Activated CD8-positive, alpha-beta memory T cell treated with anti-CD3 and anti-CD28 coated beads, Interleukin-2, amount 50 U/mL, for 48 hours (primary cell): Measurements from ENCODE around the gene MDM1.

ENCODE experiments used
- DNase-seq: peaks from one replicate; pipeline ENCODE4 v3.0.0-alpha.2; 2020

MDM1 gene

GRCh38 chr12:68270358-68270757 is 61.8 kb downstream of the MDM1 start:
- DNase-seq = no peak

GRCh38 chr12:68269779-68270178 is 62.4 kb downstream of the MDM1 start:
- no peak for DNase-seq

- no peak for DNase-seq
Measured at GRCh38 chr12:68268967-68269366, 63.2 kb downstream of the MDM1 start.

- DNase-seq = no peak
Measured at GRCh38 chr12:68267892-68268396, 64.2 kb downstream of the MDM1 start.

GRCh38 chr12:68264857-68265256 is 67.3 kb downstream of the MDM1 start:
- DNase-seq = no peak

GRCh38 chr12:68264158-68264855 is 67.9 kb downstream of the MDM1 start:
- no peak for DNase-seq

DNA sequence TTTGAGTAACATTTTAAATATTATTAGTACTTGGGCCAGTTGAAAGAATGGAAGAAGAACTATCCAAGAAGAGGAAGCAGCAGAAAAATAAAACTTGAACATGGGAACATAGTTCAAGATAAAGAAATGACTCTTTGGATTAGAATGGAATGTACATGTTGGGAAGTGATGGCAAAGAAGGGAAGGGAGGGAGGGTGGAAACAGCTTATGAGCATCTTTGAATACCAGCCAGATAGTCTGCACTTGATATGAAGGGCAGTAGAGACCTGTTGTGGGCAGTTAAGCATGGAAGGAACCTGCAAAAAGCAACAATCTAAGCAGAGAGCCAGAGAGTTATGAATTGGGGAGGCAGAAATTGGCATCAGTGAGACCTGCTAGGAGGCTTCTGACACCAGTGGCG is 68.8 kb downstream of the MDM1 start:
- DNase-seq = no peak

DNA sequence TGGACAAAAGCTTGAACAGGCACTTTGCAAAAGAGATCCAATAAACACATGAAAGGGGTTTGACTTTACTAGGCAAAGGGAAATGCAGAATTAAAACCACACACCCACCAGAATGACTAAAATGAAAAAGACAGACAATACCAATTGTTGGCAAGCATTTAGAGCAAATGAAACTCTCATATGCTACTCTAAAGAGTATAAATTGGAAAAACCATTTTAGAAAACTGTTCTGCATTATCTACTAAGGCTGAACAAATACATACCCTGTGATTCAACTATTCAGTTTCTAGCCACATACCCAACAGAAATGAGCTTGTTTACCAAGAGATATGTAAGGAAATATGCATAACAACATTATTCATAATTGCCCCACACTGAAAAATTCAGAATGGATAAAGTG is 70.3 kb downstream of the MDM1 start:
- no peak for DNase-seq

- DNase-seq = no peak
Measured at GRCh38 chr12:68260153-68260552, 72.0 kb downstream of the MDM1 start.

GRCh38 chr12:68259318-68259940 is 72.7 kb downstream of the MDM1 start:
- DNase-seq = peak; percentile 67

GRCh38 chr12:68253504-68253903 is 78.7 kb downstream of the MDM1 start, which contains the start of gene IL22:
Gene IL22 (minus strand): TSS chr12:68253604. CDS start chr12:68253448, 156 bp downstream.
- no peak for DNase-seq

DNA sequence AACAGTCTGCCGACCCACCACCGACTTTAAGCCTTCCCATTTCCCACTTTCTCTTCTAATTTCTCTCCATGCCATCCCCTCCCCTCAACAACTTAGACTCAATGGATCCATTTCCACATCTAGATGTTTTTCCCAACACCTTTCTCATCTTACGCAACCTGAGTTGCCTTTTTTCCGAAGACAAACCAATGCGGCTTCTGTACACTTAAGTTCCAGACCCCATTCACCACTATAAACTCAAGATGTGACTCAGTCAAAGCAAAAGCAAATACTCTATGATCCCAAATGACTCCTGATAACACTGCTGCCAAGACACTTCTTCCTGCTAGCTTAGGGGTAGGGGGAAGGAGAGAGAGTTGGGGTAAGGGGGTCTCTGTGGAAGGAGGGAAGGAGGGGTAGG is 80.1 kb downstream of the MDM1 start:
- DNase-seq = no peak

DNA sequence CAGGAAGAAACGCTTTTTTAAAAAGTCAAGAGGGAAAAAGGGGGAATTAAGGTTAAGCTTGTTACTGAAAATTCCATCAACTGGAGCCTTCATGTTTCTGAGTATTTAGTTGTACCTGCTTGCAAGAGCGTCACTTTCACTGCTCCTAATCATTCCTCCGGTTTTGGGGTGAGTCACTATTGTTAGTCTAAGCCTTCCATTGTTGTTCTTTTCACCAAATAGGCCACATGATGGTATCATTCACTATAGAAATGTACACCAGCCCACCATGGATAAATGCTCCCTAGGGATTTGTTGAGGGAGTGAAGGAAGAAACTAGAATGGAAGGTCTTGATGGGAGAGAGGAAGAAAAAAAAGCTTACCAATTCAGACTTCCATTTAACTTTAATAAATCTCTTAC is 81.7 kb downstream of the MDM1 start:
- no peak for DNase-seq

GRCh38 chr12:68247785-68248184 is 84.4 kb downstream of the MDM1 start:
- DNase-seq = no peak

GRCh38 chr12:68246350-68246749 is 85.8 kb downstream of the MDM1 start:
- no peak for DNase-seq

- DNase-seq = no peak
Measured at GRCh38 chr12:68245180-68246021, 86.8 kb downstream of the MDM1 start.
